ENCODE measurements around the gene CCDC157.
"Not testable (repeated sequence)": the region's sequence is repeated elsewhere in the genome, so short reads cannot be mapped to it uniquely, and the experiment has no call there.

The CCDC157 gene

GRCh38 chr22:30335236-30335635 is 21.6 kb upstream of the CCDC157 start:
- no peak for DNase-seq (ENCODE audit: low read depth in 1 of 2, low spot score in 1 of 2)
- TF ChIP-seq POLR2AphosphoS5 (IDR thresholded peaks at IDR 0.05; ENCODE audit: low read depth), result no peak
- TF ChIP-seq GABPA (IDR thresholded peaks at IDR 0.05; ENCODE audit: low read depth), result no peak
- TF ChIP-seq SPI1 (IDR thresholded peaks at IDR 0.05; ENCODE audit: borderline replicate concordance, low read depth), result no peak
- TF ChIP-seq REST (IDR thresholded peaks at IDR 0.05; ENCODE audit: insufficient replicate concordance, low read depth), result no peak
- no peak for TF ChIP-seq CTCF (IDR thresholded peaks at IDR 0.05; ENCODE audit: insufficient read depth, low read length)
- no peak overlapping the region for H3K27ac ChIP-seq (replicated peaks)
- no peak overlapping the region for H3K4me3 ChIP-seq (replicated peaks; ENCODE audit: insufficient read depth, low read length)
- H3K27me3 ChIP-seq (ENCODE audit: insufficient read depth, poor library complexity, severe bottlenecking), result no peaks in the 10 kb centered on the region

- no peak for DNase-seq (ENCODE audit: low read depth in 1 of 2, low spot score in 1 of 2)
- H3K27me3 ChIP-seq (ENCODE audit: insufficient read depth, poor library complexity, severe bottlenecking), result no peaks in the 10 kb centered on the region
- no peak for TF ChIP-seq SPI1 (IDR thresholded peaks at IDR 0.05; ENCODE audit: borderline replicate concordance, low read depth)
- TF ChIP-seq GABPA (IDR thresholded peaks at IDR 0.05; ENCODE audit: low read depth), result no peak
- no peak for TF ChIP-seq POLR2AphosphoS5 (IDR thresholded peaks at IDR 0.05; ENCODE audit: low read depth)
- TF ChIP-seq REST (IDR thresholded peaks at IDR 0.05; ENCODE audit: insufficient replicate concordance, low read depth), result no peak
- TF ChIP-seq CTCF (IDR thresholded peaks at IDR 0.05; ENCODE audit: insufficient read depth, low read length), result no peak
- no peak overlapping the region for H3K4me3 ChIP-seq (replicated peaks; ENCODE audit: insufficient read depth, low read length)
- H3K27ac ChIP-seq (replicated peaks), result no peak overlapping the region
These were observed 19.9 kb upstream of the CCDC157 start for GRCh38 chr22:30336752-30337460.

- no peak overlapping the region for H3K4me3 ChIP-seq (replicated peaks; ENCODE audit: insufficient read depth, low read length)
- H3K27me3 ChIP-seq (ENCODE audit: insufficient read depth, poor library complexity, severe bottlenecking), result no peaks in the 10 kb centered on the region
- no peak overlapping the region for H3K27ac ChIP-seq (replicated peaks)
- TF ChIP-seq REST (IDR thresholded peaks at IDR 0.05; ENCODE audit: insufficient replicate concordance, low read depth) (no peak), GABPA (IDR thresholded peaks at IDR 0.05; ENCODE audit: low read depth) (no peak), CTCF (IDR thresholded peaks at IDR 0.05; ENCODE audit: insufficient read depth, low read length) (no peak), SPI1 (IDR thresholded peaks at IDR 0.05; ENCODE audit: borderline replicate concordance, low read depth) (no peak), POLR2AphosphoS5 (IDR thresholded peaks at IDR 0.05; ENCODE audit: low read depth) (no peak)
- no peak for DNase-seq (ENCODE audit: low read depth in 1 of 2, low spot score in 1 of 2)
These were observed 19.4 kb upstream of the CCDC157 start for GRCh38 chr22:30337461-30337778.

DNA sequence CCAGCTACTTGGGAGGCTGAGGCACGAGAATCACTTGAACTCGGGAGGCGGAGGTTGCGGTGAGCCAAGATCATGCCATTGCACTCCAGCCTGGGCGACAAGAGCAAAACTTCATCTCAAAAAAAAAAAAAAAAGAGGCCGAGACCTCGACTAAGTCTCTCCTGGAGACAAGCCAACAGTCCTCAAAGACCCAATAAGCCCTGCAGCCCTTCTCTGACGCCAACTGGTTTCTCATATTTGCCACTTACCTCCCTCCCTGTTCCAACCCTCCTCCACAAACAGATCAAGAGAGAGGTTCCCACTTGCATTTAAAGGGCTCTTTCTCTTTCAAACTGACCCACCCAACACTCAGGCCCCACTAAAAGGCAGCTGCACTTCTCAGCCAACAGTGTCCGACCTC is 18.5 kb upstream of the CCDC157 start:
- not testable (repeated sequence) for H3K27me3 ChIP-seq (ENCODE audit: insufficient read depth, poor library complexity, severe bottlenecking); H3K4me3 ChIP-seq (replicated peaks; ENCODE audit: insufficient read depth, low read length); H3K27ac ChIP-seq (replicated peaks); DNase-seq (ENCODE audit: low read depth in 1 of 2, low spot score in 1 of 2)
